H1 (cell line): ENCODE results near the gene KCND3. TPM values are rescaled to one million over a fixed set of nuclear protein-coding genes. Genes with fewer than 3 reads are reported as not detected.

Experiments
- CTCF ChIA-PET: fragments of 300-600 bp; sonication (Branson Sonifier 250); formaldehyde crosslinking; loops from one replicate; lab custom pipeline; 2021; ENCODE audit not compliant: partially characterized antibody; lab: Charles Lee
- POLR2A ChIA-PET: fragments of 300-600 bp; sonication (Branson Sonifier 250); formaldehyde crosslinking; loops from one replicate; lab custom pipeline; 2021; ENCODE audit warnings: inconsistent platforms; ENCODE audit not compliant: partially characterized antibody; lab: Charles Lee
- DNase-seq, 2 experiments: peaks; one replicate each; pipeline versions ENCODE4 v3.0.0 to v3.0.0-alpha.2; 2010 to 2022; ENCODE audit warnings: low spot score in 2 of 2, low read depth in 1 of 2, mixed read lengths in 1 of 2
- FAIRE-seq: peaks from 2 replicates; lab custom pipeline; 2011; peaks lifted over from hg19 to GRCh38; lab: Jason Lieb, UNC
- H2AFZ ChIP-seq: 2 replicates; pipeline ENCODE4 v1.8.1; 2012; ENCODE audit warnings: low read length, inconsistent platforms
- H2AK5ac ChIP-seq: 2 replicates; pipeline ENCODE4 v1.6.1; 2013; ENCODE audit warnings: low read depth, low read length
- H2BK120ac ChIP-seq: replicated peaks from 2 replicates; pipeline ENCODE3; 2013; ENCODE audit warnings: low read depth, low read length, inconsistent platforms
- H2BK12ac ChIP-seq: 2 replicates; pipeline ENCODE4 v1.6.1; 2013; ENCODE audit warnings: low read depth, low read length
- H2BK15ac ChIP-seq: 2 replicates; pipeline ENCODE4 v1.6.1; 2013; ENCODE audit warnings: low read length
- H2BK20ac ChIP-seq: 2 replicates; pipeline ENCODE4 v1.6.1; 2013; ENCODE audit warnings: low read length
- H2BK5ac ChIP-seq: 2 replicates; pipeline ENCODE4 v1.6.1; 2013; ENCODE audit warnings: low read depth, low read length
- H3K14ac ChIP-seq: 2 replicates; pipeline ENCODE4 v1.6.1; 2013; ENCODE audit warnings: inconsistent platforms; ENCODE audit not compliant: insufficient read length
- H3K18ac ChIP-seq: 2 replicates; pipeline ENCODE4 v1.6.1; 2013; ENCODE audit warnings: low read length; ENCODE audit errors: extremely low read depth
- H3K23ac ChIP-seq: 2 replicates; pipeline ENCODE4 v1.6.1; 2013; ENCODE audit warnings: inconsistent platforms; ENCODE audit not compliant: insufficient read length
- H3K23me2 ChIP-seq: 2 replicates; pipeline ENCODE4 v1.6.1; 2013; ENCODE audit warnings: low read depth, low read length
- H3K27ac ChIP-seq: 2 replicates; pipeline ENCODE4 v1.6.1; 2011; ENCODE audit warnings: low read depth, low read length, inconsistent platforms
- H3K27me3 ChIP-seq, 4 experiments: replicated peaks in 1 of 4; 1 replicate in 1 of 4; 2 replicates in 3 of 4; pipeline versions ENCODE4 v1.6.1 to v1.8.1; 2011 to 2013; ENCODE audit warnings: low read length in 3 of 4, mild to moderate bottlenecking in 3 of 4, inconsistent platforms in 2 of 4, mixed read lengths in 2 of 4, moderate library complexity in 1 of 4; ENCODE audit not compliant: control insufficient read depth in 3 of 4, insufficient read depth in 3 of 4; ENCODE audit errors: extremely low read depth in 1 of 4
- H3K36me3 ChIP-seq, 4 experiments: 2 replicates each; pipeline versions ENCODE4 v1.6.1 to v1.8.1; 2011 to 2013; ENCODE audit warnings: mild to moderate bottlenecking in 4 of 4, low read length in 3 of 4, moderate library complexity in 2 of 4, control low read depth in 1 of 4, inconsistent platforms in 1 of 4; ENCODE audit not compliant: insufficient read depth in 4 of 4, control insufficient read depth in 2 of 4
- H3K4ac ChIP-seq: replicated peaks from 2 replicates; pipeline ENCODE3; 2013; ENCODE audit warnings: low read length, low read depth, mixed read lengths, inconsistent platforms; ENCODE audit not compliant: insufficient read length
- H3K4me1 ChIP-seq, 4 experiments: replicated peaks in 1 of 4; 1 replicate in 1 of 4; 2 replicates in 3 of 4; pipeline versions ENCODE4 v1.6.1 to v1.8.1; 2011 to 2013; ENCODE audit warnings: low read length in 3 of 4, inconsistent platforms in 2 of 4, mixed read lengths in 1 of 4; ENCODE audit not compliant: insufficient read depth in 4 of 4, control insufficient read depth in 3 of 4
- H3K4me2 ChIP-seq, 2 experiments: 2 replicates each; pipeline versions ENCODE4 v1.6.1 to v1.8.1; 2011 to 2013; ENCODE audit warnings: low read depth in 2 of 2, low read length in 2 of 2, control low read depth in 1 of 2, inconsistent platforms in 1 of 2, mild to moderate bottlenecking in 1 of 2; ENCODE audit not compliant: insufficient read depth in 1 of 2
- H3K4me3 ChIP-seq, 4 experiments: fragments of 200-600, 300-600 bp in 1 of 4; sonication (generic), shearing (Covaris generic), sonication (Bioruptor Twin) in 1 of 4; 2 replicates each; pipeline versions ENCODE4 v1.5.1 to v1.8.1; 2011 to 2016; ENCODE audit warnings: low read length in 4 of 4, low read depth in 3 of 4, control low read depth in 2 of 4, inconsistent platforms in 2 of 4, mild to moderate bottlenecking in 2 of 4, mixed read lengths in 1 of 4, moderate library complexity in 1 of 4; ENCODE audit not compliant: insufficient read depth in 2 of 4; ENCODE audit errors: extremely low read depth in 1 of 4
- H3K56ac ChIP-seq: replicated peaks from 2 replicates; pipeline ENCODE3; 2013; ENCODE audit warnings: low read depth, mild to moderate bottlenecking, mixed read lengths, low read length, inconsistent platforms; ENCODE audit not compliant: insufficient read length
- H3K79me1 ChIP-seq: 2 replicates; pipeline ENCODE4 v1.6.1; 2013; ENCODE audit warnings: low read depth, low read length, control low read depth
- H3K79me2 ChIP-seq, 2 experiments: 2 replicates each; pipeline versions ENCODE4 v1.6.1 to v1.8.1; 2012 to 2013; ENCODE audit warnings: low read length in 2 of 2, mild to moderate bottlenecking in 2 of 2, inconsistent platforms in 1 of 2; ENCODE audit not compliant: insufficient read depth in 2 of 2, control insufficient read depth in 1 of 2
- H3K9ac ChIP-seq, 4 experiments: replicated peaks in 1 of 4; 1 replicate in 1 of 4; 2 replicates in 3 of 4; pipeline versions ENCODE4 v1.6.1 to v1.8.1; 2011 to 2013; ENCODE audit warnings: low read depth in 3 of 4, low read length in 3 of 4, control low read depth in 2 of 4, mild to moderate bottlenecking in 2 of 4, moderate library complexity in 2 of 4, inconsistent platforms in 1 of 4; ENCODE audit errors: extremely low read depth in 1 of 4
- H3K9me3 ChIP-seq, 2 experiments: 2 replicates each; pipeline versions ENCODE4 v1.6.1 to v1.8.1; 2012 to 2013; ENCODE audit warnings: mild to moderate bottlenecking in 2 of 2, moderate library complexity in 2 of 2, control low read depth in 1 of 2, inconsistent platforms in 1 of 2, low read depth in 1 of 2, low read length in 1 of 2, mixed read lengths in 1 of 2; ENCODE audit not compliant: insufficient read depth in 2 of 2
- H4K20me1 ChIP-seq, 2 experiments: replicated peaks in 1 of 2; 2 replicates each; pipeline versions ENCODE3 to v1.8.1; 2011 to 2013; ENCODE audit warnings: inconsistent platforms in 2 of 2, low read length in 2 of 2, mild to moderate bottlenecking in 1 of 2; ENCODE audit not compliant: insufficient read depth in 2 of 2, control insufficient read depth in 1 of 2
- H4K5ac ChIP-seq: 2 replicates; pipeline ENCODE4 v1.6.1; 2013; ENCODE audit warnings: low read length, low read depth, mixed read lengths, inconsistent platforms; ENCODE audit not compliant: insufficient read length
- H4K8ac ChIP-seq: 2 replicates; pipeline ENCODE4 v1.8.0; 2013; ENCODE audit warnings: mild to moderate bottlenecking, moderate library complexity, low read length, inconsistent platforms; ENCODE audit not compliant: insufficient read depth; ENCODE audit errors: extremely low read depth
- H4K91ac ChIP-seq: replicated peaks from 2 replicates; pipeline ENCODE3; 2013; ENCODE audit warnings: low read length, mixed read lengths, inconsistent platforms; ENCODE audit not compliant: insufficient read length
- CBX5 ChIP-seq: fragments of 300-800, 300-1000 bp; sonication (generic); IDR thresholded peaks from 2 replicates; pipeline ENCODE4 v1.7.1; 2016; ENCODE audit warnings: antibody characterized with exemption, low read length, low read depth
- EGR1 ChIP-seq: IDR thresholded peaks from 2 replicates; pipeline ENCODE4 v1.6.1; 2011; ENCODE audit warnings: low read depth, low read length, borderline replicate concordance
- HDAC2 ChIP-seq, 2 experiments: fragments of 300-600 bp in 1 of 2; sonication (generic) in 1 of 2; IDR thresholded peaks; 2 replicates each; pipeline ENCODE4 v1.6.1; 2011 to 2012; ENCODE audit warnings: low read depth in 2 of 2, low read length in 2 of 2, mild to moderate bottlenecking in 2 of 2, moderate library complexity in 2 of 2, borderline replicate concordance in 1 of 2, inconsistent platforms in 1 of 2
- HDAC6 ChIP-seq: IDR thresholded peaks from one replicate; pipeline ENCODE4 v1.7.1; 2012; ENCODE audit warnings: low read depth, mild to moderate bottlenecking, inconsistent platforms, low read length, moderate library complexity
- KDM4A ChIP-seq: IDR thresholded peaks from one replicate; pipeline ENCODE4 v1.7.1; 2012; ENCODE audit warnings: low read depth, mild to moderate bottlenecking, moderate library complexity, low read length, inconsistent platforms; ENCODE audit not compliant: severe bottlenecking
- PHF8 ChIP-seq: fragments of 200-600 bp; sonication (generic); conservative IDR thresholded peaks from 2 replicates; pipeline ENCODE4 v1.7.1; 2012; ENCODE audit warnings: low read depth, mild to moderate bottlenecking, inconsistent platforms, low read length, moderate library complexity
- POLR2A ChIP-seq, 2 experiments: IDR thresholded peaks; 1 replicate in 1 of 2; 2 replicates in 1 of 2; pipeline ENCODE4 v1.6.1; 2011; ENCODE audit warnings: low read depth in 2 of 2, low read length in 2 of 2, mild to moderate bottlenecking in 2 of 2; ENCODE audit errors: control extremely low read depth in 1 of 2
- RBBP5 ChIP-seq: IDR thresholded peaks from 2 replicates; pipeline ENCODE4 v1.7.1; 2012; ENCODE audit warnings: low read depth, mild to moderate bottlenecking, inconsistent platforms, low read length, moderate library complexity, borderline replicate concordance
- SIRT6 ChIP-seq: IDR thresholded peaks from one replicate; pipeline ENCODE4 v1.7.1; 2012; ENCODE audit warnings: low read length, inconsistent platforms
- SP2 ChIP-seq: IDR thresholded peaks from 2 replicates; pipeline ENCODE4 v1.6.1; 2012; ENCODE audit warnings: mild to moderate bottlenecking, low read length, inconsistent platforms
- SP4 ChIP-seq: IDR thresholded peaks from 2 replicates; pipeline ENCODE4 v1.6.1; 2012; ENCODE audit warnings: low read length, inconsistent platforms
- TCF12 ChIP-seq: IDR thresholded peaks from 2 replicates; pipeline ENCODE4 v1.6.1; 2011; ENCODE audit warnings: low read depth, mild to moderate bottlenecking, low read length
- USF2 ChIP-seq: IDR thresholded peaks from 2 replicates; pipeline ENCODE4 v1.6.1; 2011; ENCODE audit warnings: low read length, improper control_type of control experiment
- WGBS, 2 experiments: shearing (Covaris generic) in 1 of 2; methylation state at CpG; one replicate each; pipeline versions ENCODE4 v1.1.6 to v1.1.7; 2013 to 2015; ENCODE audit warnings: low lambda C conversion rate in 2 of 2, mixed read lengths in 2 of 2, inconsistent platforms in 1 of 2, low coverage in 1 of 2, missing lambda C conversion rate in 1 of 2; ENCODE audit not compliant: insufficient replicate concordance in 2 of 2, insufficient coverage in 1 of 2, insufficient read length in 1 of 2; ENCODE audit errors: extremely low coverage in 1 of 2, missing lambda C conversion rate in 1 of 2; 5-methylcytosine and 5-hydroxymethylcytosine counted together
- polyA plus RNA-seq, 7 experiments: library from polyadenylated mRNA; depleted of rRNA in 3 of 7; stranded (reverse) in 5 of 7; unstranded in 2 of 7; fragments of >200 nt in 5 of 7; fragments of 200-250 nt in 2 of 7; gene quantifications; 1 replicate in 5 of 7; 2 replicates in 1 of 7; 4 replicates in 1 of 7; pipeline versions ENCODE4 v1.2.1 to v1.2.3, GENCODE V29; 2011 to 2013; ENCODE audit warnings: missing spikeins in 2 of 7, mixed read lengths in 2 of 7
- total RNA-seq: library from RNA; stranded (reverse); fragmentation: NEBNext Ultra II Directional; extraction: Animal tissue kit (Norgen Biotek cat#: 25700); gene quantifications from 2 replicates; pipeline ENCODE4 v1.2.1, GENCODE V29; 2021

The KCND3 gene
- total and polyA plus RNA-seq, 2 of the 8 experiments (the other 6 are each of a cell fraction or from before 2014, with no cell fraction given), result 0.14 to 0.48 TPM

- Histone ChIP-seq H3K79me2 (no peaks in the 10 kb centered on the region), H2AFZ (no peak overlapping the region), H2BK15ac (no peak overlapping the region), H3K23me2 (peaks cover 4% of the 10 kb centered on the region; the same call in 1 of the 2 replicates), H3K14ac (no peak overlapping the region), H2BK5ac (peak overlapping the region; percentile 20; the same call in 1 of the 2 replicates), H3K4me3 (no peak overlapping the region), H2AK5ac (no peak overlapping the region), H3K9ac (no peak overlapping the region), H4K20me1 (no peaks in the 10 kb centered on the region), H3K56ac (no peak overlapping the region), H3K4me1 (peaks cover 0 to 3% (median 3%) of the 10 kb centered on the region in 4 experiments; a peak in 3 of 7 replicates), H3K27me3 (no peaks in the 10 kb centered on the region), H3K4me2 (no peak overlapping the region), H2BK12ac (no peak overlapping the region), H3K36me3 (no peaks in the 10 kb centered on the region), H2BK20ac (0 out of 2 replicates have a peak overlapping the region, but pooled peaks have one; percentile 11), H3K9me3 (no peaks in the 10 kb centered on the region), H4K8ac (no peak overlapping the region), H2BK120ac (no peak overlapping the region), H4K5ac (no peak overlapping the region), H3K23ac (no peak overlapping the region), H4K91ac (no peak overlapping the region), H3K18ac (no peak overlapping the region), H3K4ac (no peak overlapping the region), H3K27ac (no peak overlapping the region), H3K79me1 (no peaks in the 10 kb centered on the region)
- no peak for FAIRE-seq
- ChIA-PET POLR2A (interaction anchor here (1.1 kb wide), 1 partner anchor 13 kb away, joined by 4 read pairs; no protein-coding TSS in a partner anchor), CTCF (no interaction called here)
- DNase-seq, result no peak
- 85% methylated on average over 7 of the region's 9 CpGs; no CpG with 5 or more reads in 1 of the 2 experiments for WGBS, 2 experiments
- TF ChIP-seq KDM4A (no peak), PHF8 (no peak), RBBP5 (no peak), SP4 (no peak), SIRT6 (no peak), USF2 (no peak), HDAC6 (no peak), POLR2A (IDR thresholded peaks at IDR 0.05; ENCODE audit: control extremely low read depth in 1 of 2, low read depth in 2 of 2, low read length in 2 of 2) (no peak), TCF12 (no peak), CBX5 (no peak), EGR1 (no peak), HDAC2 (IDR thresholded peaks at IDR 0.05; ENCODE audit: borderline replicate concordance in 1 of 2, low read depth in 2 of 2, low read length in 2 of 2) (no peak), SP2 (no peak)
These were observed 213.5 kb downstream of the KCND3 start for GRCh38 chr1:111775966-111776365.
